Neural progenitor cell (in vitro differentiated cells): ENCODE data around the gene DSCAML1. TPM values are rescaled to one million over a fixed set of nuclear protein-coding genes. Genes with fewer than 3 reads are reported as not detected.

Source experiments
- DNase-seq: peaks from one replicate; pipeline ENCODE4 v3.0.0-alpha.2; 2016; ENCODE audit warnings: low spot score
- H2AFZ ChIP-seq: fragments of 200-600 bp; sonication (generic); replicated peaks from 2 replicates; pipeline ENCODE4 v1.6.1; 2016; ENCODE audit warnings: antibody characterized with exemption
- H3F3A ChIP-seq: fragments of 200-600 bp; sonication (generic); 2 replicates; pipeline ENCODE4 v1.6.1; 2016; ENCODE audit warnings: antibody characterized with exemption, low read depth
- H3K27ac ChIP-seq: fragments of 200-600 bp; sonication (generic); 2 replicates; pipeline ENCODE4 v1.5.1; 2016; ENCODE audit warnings: mild to moderate bottlenecking
- H3K27me3 ChIP-seq: fragments of 200-600 bp; sonication (generic); 2 replicates; pipeline ENCODE4 v1.6.1; 2016; ENCODE audit warnings: mild to moderate bottlenecking, moderate library complexity
- H3K36me3 ChIP-seq: fragments of 200-600 bp; sonication (generic); 2 replicates; pipeline ENCODE4 v1.5.1; 2016
- H3K4me1 ChIP-seq: fragments of 200-600 bp; sonication (generic); 2 replicates; pipeline ENCODE4 v1.6.1; 2016; ENCODE audit warnings: mixed run types
- H3K4me2 ChIP-seq: fragments of 200-600 bp; sonication (generic); 2 replicates; pipeline ENCODE4 v1.6.1; 2016
- H3K4me3 ChIP-seq: fragments of 200-600 bp; sonication (generic); 2 replicates; pipeline ENCODE4 v1.5.1; 2016
- H3K79me2 ChIP-seq: fragments of 200-600 bp; sonication (generic); 2 replicates; pipeline ENCODE4 v1.6.1; 2016; ENCODE audit warnings: low read depth
- H3K9ac ChIP-seq: fragments of 200-600 bp; sonication (generic); 2 replicates; pipeline ENCODE4 v1.6.1; 2016
- H3K9me3 ChIP-seq: fragments of 200-600 bp; sonication (generic); 2 replicates; pipeline ENCODE4 v1.5.1; 2016; ENCODE audit warnings: low read depth
- H4K20me1 ChIP-seq: fragments of 200-600 bp; sonication (generic); 2 replicates; pipeline ENCODE4 v1.6.1; 2016; ENCODE audit warnings: low read depth
- H3K27ac Mint-ChIP-seq: 3 replicates; pipeline ENCODE4 v1.8.0; 2021; ENCODE audit warnings: mixed read lengths
- H3K27me3 Mint-ChIP-seq: 2 replicates; pipeline ENCODE4 v1.8.0; 2022; ENCODE audit warnings: low read depth, mild to moderate bottlenecking, inconsistent platforms, moderate library complexity, mixed read lengths; ENCODE audit not compliant: insufficient read depth
- H3K36me3 Mint-ChIP-seq: 3 replicates; pipeline ENCODE4 v1.8.0; 2021; ENCODE audit warnings: mixed read lengths
- H3K4me1 Mint-ChIP-seq: 3 replicates; pipeline ENCODE4 v1.8.0; 2021; ENCODE audit warnings: mixed read lengths
- H3K4me3 Mint-ChIP-seq: 3 replicates; pipeline ENCODE4 v1.8.0; 2021; ENCODE audit warnings: mild to moderate bottlenecking, moderate library complexity, mixed read lengths
- H3K9me3 Mint-ChIP-seq: 3 replicates; pipeline ENCODE4 v1.8.0; 2020; ENCODE audit warnings: mixed read lengths
- EZH2 ChIP-seq: fragments of 200-600 bp; sonication (generic); IDR thresholded peaks from 2 replicates; pipeline ENCODE4 v1.6.1; 2017; ENCODE audit warnings: antibody characterized with exemption, mild to moderate bottlenecking, moderate library complexity
- EZH2phosphoT487 ChIP-seq: fragments of 200-600 bp; sonication (generic); IDR thresholded peaks from 2 replicates; pipeline ENCODE4 v1.6.1; 2017; ENCODE audit warnings: antibody characterized with exemption
- total RNA-seq: library from RNA; depleted of rRNA; stranded (reverse); fragments of >200 nt; gene quantifications from 2 replicates; pipeline ENCODE4 v1.2.3, GENCODE V29; 2015; ENCODE audit warnings: low replicate concordance
- TF ChIP-seq, protein P1 (sequence below): fragments of 200-600 bp; sonication (generic); IDR thresholded peaks from 2 replicates; pipeline ENCODE4 v1.5.1; 2017; ENCODE audit warnings: antibody characterized with exemption, mild to moderate bottlenecking

Gene DSCAML1
- total RNA-seq, 1 donor from 2014 or later, result 0.06 TPM

GRCh38 chr11:117734601-117735024, 62.4 kb downstream of the DSCAML1 start:
- Histone ChIP-seq H4K20me1 (no peaks in the 10 kb centered on the region), H3K4me3 (no peak overlapping the region), H3K4me1 (peaks cover 9% of the 10 kb centered on the region), H3K36me3 (no peaks in the 10 kb centered on the region), H3K9me3 (no peaks in the 10 kb centered on the region), H2AFZ (peak overlapping the region; percentile 96), H3K27me3 (no peaks in the 10 kb centered on the region), H3K27ac (no peak overlapping the region), H3K4me2 (peak overlapping the region; percentile 42), H3F3A (no peaks in the 10 kb centered on the region), H3K9ac (no peak overlapping the region), H3K79me2 (no peaks in the 10 kb centered on the region)
- H3K4me3 Mint-ChIP-seq, result no peak overlapping the region
- TF ChIP-seq EZH2 (no peak), EZH2phosphoT487 (no peak)
- TF ChIP-seq, protein P1, sequence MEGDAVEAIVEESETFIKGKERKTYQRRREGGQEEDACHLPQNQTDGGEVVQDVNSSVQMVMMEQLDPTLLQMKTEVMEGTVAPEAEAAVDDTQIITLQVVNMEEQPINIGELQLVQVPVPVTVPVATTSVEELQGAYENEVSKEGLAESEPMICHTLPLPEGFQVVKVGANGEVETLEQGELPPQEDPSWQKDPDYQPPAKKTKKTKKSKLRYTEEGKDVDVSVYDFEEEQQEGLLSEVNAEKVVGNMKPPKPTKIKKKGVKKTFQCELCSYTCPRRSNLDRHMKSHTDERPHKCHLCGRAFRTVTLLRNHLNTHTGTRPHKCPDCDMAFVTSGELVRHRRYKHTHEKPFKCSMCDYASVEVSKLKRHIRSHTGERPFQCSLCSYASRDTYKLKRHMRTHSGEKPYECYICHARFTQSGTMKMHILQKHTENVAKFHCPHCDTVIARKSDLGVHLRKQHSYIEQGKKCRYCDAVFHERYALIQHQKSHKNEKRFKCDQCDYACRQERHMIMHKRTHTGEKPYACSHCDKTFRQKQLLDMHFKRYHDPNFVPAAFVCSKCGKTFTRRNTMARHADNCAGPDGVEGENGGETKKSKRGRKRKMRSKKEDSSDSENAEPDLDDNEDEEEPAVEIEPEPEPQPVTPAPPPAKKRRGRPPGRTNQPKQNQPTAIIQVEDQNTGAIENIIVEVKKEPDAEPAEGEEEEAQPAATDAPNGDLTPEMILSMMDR, result no peak
- H3K27ac Mint-ChIP-seq, result no peak overlapping the region
- peaks cover 12% of the 10 kb centered on the region for H3K27me3 Mint-ChIP-seq
- no peak for DNase-seq
- H3K9me3 Mint-ChIP-seq, result peaks cover 4% of the 10 kb centered on the region
- H3K36me3 Mint-ChIP-seq, result no peaks in the 10 kb centered on the region
- H3K4me1 Mint-ChIP-seq, result peaks cover 23% of the 10 kb centered on the region

DNA sequence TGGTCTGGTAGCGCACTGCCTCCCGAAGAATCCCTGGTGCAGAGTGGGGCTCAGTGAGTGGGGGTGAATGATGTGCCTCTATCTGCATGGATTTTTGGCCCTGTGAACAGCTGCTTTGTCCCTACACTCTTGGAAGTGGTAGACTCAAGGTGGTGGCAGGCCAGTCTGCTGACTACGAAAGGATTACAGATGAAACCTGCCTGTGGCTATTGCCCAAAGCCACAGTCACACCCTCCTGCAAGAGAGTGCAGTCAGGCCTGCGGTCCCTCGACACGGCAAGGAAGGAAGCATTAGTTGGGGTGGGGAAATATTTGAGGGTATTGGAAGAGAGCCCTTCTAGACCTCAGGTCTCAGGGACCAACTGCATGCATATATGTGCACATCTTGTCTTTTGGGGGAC, 63.7 kb downstream of the DSCAML1 start:
- TF ChIP-seq, protein P1, result no peak
- TF ChIP-seq EZH2, result no peak
- no peak for TF ChIP-seq EZH2phosphoT487
- Histone ChIP-seq H3K9me3 (no peaks in the 10 kb centered on the region), H3K4me2 (no peak overlapping the region), H3K27ac (no peak overlapping the region), H3K4me3 (no peak overlapping the region), H3K4me1 (peaks cover 9% of the 10 kb centered on the region), H2AFZ (no peak overlapping the region), H3K36me3 (no peaks in the 10 kb centered on the region), H4K20me1 (no peaks in the 10 kb centered on the region), H3K79me2 (no peaks in the 10 kb centered on the region), H3K27me3 (no peaks in the 10 kb centered on the region), H3F3A (no peaks in the 10 kb centered on the region), H3K9ac (no peak overlapping the region)
- no peak overlapping the region for H3K4me3 Mint-ChIP-seq
- no peak overlapping the region for H3K27ac Mint-ChIP-seq
- H3K27me3 Mint-ChIP-seq, result peaks cover 10% of the 10 kb centered on the region
- no peak for DNase-seq
- no peaks in the 10 kb centered on the region for H3K36me3 Mint-ChIP-seq
- H3K4me1 Mint-ChIP-seq, result peaks cover 17% of the 10 kb centered on the region
- peaks cover 4% of the 10 kb centered on the region for H3K9me3 Mint-ChIP-seq

DNA sequence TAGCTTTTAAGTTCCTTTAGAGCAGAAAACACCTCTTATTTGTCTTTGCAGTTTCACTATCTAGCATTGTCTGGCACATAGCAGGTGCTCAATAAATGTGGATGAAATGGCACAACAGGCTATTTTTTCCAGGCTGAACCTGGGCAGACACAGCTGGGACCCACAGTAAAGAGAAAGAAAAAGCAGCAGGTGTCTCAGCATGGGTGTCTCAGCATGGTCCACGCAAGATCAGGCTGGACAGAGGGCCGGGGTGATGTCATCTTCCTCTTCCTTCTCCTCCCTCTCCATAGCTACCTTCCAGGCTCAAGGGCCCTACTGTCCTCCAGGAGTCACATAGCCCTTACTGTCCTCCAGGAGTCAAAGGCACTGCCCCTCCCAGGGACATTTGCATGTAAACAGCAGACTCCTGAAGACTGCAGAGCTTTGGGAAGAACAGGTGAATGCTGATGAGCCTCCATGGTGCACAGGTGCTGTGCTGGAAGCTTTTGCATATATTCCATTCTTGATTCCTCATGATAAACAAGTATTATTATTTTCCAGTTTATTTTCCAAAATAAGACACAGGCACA, 65.2 kb downstream of the DSCAML1 start:
- no peak for TF ChIP-seq EZH2phosphoT487
- TF ChIP-seq, protein P1, result no peak
- TF ChIP-seq EZH2, result no peak
- Histone ChIP-seq H3K27me3 (no peaks in the 10 kb centered on the region), H4K20me1 (no peaks in the 10 kb centered on the region), H3K9me3 (no peaks in the 10 kb centered on the region), H3K36me3 (no peaks in the 10 kb centered on the region), H3K79me2 (no peaks in the 10 kb centered on the region), H2AFZ (no peak overlapping the region), H3K27ac (no peak overlapping the region), H3F3A (no peaks in the 10 kb centered on the region), H3K9ac (no peak overlapping the region), H3K4me1 (peaks cover 9% of the 10 kb centered on the region), H3K4me3 (no peak overlapping the region), H3K4me2 (no peak overlapping the region)
- Mint-ChIP-seq H3K4me3 (no peak overlapping the region), H3K9me3 (peaks cover 7% of the 10 kb centered on the region), H3K36me3 (no peaks in the 10 kb centered on the region), H3K27ac (no peak overlapping the region), H3K27me3 (peaks cover 7% of the 10 kb centered on the region), H3K4me1 (peaks cover 17% of the 10 kb centered on the region)
- DNase-seq, result no peak
